DMS53 (cell line): Measurements from ENCODE around the gene GSE1.

Experiments
- DNase-seq: peaks from one replicate; lab custom pipeline; 2025; lab: John Stamatoyannopoulos, UW

Gene GSE1

DNA sequence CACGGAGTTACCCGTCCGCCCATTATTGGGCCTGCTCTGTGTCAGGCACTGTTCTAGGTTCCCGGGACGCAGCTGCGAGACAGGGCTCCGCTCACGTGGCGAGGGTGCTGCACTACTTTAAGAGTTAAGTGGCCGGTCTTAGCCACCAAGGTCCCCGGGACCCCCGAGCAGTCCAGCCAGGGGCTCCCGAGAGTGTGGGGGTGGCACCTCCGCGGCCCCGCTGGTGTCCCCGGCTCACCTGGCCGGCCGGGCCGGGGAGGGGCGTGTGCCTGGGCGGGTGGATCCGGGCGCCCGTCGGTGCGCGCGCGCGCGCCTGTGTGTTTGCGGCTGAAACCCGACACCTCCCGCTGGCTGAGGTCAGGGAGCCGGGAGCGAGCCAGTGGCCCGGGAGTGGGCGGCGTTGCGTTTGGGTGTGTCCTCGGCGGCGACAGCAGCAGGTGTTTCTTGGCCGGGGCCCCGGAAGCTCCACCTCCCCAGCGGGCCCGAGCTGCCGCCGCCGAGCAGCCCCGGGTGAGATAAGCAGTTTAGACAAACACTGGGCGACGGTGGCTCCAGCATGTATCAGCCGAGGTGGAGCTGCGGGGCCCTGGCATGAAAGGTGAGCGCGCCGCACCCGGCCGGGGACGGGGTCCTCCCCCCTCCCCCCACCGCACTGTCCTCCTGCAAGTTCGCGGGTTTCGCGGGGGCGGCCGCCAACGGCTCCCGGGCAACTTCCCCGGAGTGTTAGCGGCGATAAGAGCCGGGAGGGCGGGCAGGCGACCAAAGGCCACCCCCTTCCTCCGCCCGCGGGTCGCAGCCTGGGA is at the start of gene GSE1:
GSE1 (plus strand) TSS at position 522 of the 803 bp plus-strand sequence; CDS start at position 592, 70 bp downstream.
- DNase-seq: peak; percentile 98

DNA sequence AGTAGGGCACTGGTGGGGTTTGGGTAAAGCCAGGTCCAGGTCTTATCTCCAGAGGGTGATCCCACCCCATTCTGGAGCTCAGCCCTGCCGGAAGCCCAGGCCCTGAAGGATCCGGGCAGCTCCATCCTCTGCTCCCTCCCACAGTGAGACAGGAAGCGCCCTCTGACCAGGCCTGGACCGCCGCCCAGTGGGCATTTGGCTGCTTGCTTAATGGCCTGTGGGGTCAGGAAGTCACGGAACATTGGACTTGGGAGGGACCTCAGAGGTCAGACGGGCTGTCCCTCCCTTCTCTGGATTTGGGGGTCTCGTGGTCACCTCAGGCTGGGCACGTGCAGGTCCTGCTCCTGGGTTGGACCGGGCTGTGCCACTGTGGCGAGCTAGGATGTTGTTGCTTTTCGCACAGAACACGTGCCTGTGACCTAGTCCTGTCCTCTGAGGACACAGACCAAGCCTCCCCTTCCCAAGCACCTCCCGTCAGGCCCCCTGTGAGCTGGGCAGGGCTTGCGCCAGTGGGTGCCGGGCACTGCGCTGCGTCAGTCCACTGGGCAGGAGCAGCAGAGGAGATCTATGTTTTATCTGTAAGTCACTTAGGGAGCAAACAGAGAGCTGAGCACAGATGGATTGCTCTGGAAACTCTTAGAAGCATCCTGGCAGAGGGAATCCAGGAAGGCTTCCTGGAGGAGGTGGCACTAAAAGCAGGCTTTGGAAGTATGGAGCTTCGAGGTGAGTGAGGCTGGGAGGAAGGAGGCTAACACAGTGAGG is 49.4 kb upstream of the GSE1 start:
- no peak for DNase-seq

DNA sequence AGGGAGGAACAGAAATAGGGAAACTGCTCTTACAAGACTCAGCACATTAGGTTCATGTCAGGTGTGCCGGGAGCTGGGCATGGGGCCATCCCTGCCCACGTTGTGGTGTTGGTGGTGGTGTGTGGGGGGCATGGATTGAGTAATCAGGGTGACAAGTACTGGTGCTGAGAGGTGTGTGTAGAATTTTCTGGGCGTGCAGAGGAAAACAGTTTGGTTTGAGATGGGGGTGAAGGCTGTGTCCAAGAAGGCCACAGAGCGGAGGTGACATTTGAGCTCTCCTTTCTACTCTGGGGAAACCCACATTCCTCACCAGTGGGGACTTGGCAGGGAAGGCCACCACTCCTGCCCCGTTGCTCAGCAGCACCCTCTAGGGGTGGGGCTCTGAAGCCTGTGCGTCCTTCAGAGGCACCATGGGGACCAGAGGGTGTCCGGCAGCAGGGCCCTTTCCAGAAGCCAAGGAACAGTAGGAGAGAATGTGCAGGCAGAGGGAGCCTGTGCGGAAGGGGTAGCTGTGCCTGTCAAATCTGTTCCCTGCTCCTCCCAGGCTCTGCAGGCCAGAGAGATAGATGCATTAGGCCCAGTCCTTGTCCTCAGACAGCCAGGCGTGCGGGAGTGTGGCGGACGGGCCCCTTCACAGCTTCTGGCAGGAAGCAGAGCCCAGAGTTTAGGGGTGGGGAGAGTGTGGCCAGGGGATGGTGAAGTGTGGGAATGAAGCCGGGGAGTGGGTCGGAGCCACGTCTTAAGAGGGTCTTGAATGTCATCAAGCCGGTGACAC is 48.7 kb upstream of the GSE1 start:
- peak; percentile 54 for DNase-seq

DNA sequence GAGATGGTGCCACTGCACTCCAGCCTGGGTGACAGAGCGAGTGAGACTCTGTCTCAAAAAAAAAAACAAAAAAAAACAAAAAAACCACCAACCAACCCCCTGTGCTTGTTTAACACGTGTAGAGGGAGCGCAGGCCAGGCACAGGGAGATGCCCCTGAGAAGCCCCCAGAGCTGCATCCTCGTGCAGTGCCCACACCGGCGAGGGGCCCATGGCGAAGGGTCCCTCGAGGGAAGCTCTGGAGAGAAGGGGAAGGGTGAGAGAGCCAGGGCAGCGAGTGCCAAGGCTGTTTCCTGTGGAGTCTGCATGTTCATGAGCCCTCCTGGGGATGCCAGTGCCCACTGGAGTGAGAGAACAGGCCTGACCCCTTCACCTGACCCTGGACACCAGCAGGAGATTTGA is 47.8 kb upstream of the GSE1 start:
- no peak for DNase-seq

DNA sequence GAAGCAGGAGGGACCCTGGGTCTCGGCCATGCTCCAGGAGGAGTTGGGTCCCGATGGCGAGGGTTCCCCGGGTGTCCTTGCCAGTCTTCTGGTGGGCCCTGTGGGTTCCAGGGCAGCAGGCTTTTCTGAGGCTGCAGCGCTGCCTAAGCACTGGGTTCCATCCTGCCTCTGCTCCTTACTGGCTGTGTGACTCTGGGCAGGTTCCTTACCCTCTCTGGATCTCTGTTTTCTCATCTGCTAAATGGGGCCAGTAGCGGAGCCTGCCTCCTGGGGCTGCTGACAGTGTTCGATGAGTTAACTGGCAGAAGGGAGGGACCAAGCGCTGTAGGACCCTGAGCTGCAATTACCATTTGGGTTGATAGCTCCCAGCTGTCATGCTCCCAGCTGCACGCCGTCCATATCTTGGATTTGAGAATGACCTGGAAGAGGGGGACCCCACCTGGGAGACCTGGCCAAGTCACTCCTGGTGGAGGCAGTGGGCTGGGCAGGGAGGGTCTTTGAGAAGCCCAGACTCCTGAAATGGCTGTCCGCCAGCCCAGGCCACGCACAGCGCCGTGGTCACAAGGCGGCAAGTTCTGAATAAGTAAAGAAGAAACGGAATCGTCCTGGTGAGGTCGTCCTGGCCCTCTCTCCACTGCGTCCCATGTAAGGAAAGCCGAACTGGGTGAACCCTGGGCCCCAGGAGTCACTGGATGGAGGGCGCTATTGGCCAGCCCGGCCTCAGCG is 47.2 kb upstream of the GSE1 start:
- DNase-seq: no peak

DNA sequence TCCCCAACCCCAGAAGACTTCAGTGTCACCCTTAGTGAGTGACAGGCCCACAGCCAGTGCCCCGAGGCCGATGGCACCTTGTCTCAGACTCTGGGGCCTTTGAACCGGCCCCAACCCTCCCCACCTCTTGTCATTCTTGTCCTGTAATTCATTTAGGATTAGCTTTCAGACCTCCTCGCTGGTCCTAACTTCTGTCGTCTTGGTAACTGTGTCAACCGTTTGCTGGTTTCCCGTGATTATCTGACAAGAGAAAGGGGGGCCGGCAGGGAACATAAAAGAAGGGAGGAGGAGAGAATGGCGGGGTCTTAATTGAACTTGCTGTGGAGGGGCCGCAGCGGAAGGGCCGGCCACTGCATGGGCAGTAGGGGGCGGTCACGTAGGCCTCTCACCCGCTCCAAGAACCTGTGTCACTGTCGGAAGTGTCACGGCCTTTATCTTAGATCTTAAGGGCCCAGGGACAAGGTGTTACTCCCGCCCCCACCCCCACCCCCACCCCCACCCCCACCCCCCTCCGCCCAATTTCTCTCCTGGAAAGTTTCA is 46.5 kb upstream of the GSE1 start:
- no peak for DNase-seq

DNA sequence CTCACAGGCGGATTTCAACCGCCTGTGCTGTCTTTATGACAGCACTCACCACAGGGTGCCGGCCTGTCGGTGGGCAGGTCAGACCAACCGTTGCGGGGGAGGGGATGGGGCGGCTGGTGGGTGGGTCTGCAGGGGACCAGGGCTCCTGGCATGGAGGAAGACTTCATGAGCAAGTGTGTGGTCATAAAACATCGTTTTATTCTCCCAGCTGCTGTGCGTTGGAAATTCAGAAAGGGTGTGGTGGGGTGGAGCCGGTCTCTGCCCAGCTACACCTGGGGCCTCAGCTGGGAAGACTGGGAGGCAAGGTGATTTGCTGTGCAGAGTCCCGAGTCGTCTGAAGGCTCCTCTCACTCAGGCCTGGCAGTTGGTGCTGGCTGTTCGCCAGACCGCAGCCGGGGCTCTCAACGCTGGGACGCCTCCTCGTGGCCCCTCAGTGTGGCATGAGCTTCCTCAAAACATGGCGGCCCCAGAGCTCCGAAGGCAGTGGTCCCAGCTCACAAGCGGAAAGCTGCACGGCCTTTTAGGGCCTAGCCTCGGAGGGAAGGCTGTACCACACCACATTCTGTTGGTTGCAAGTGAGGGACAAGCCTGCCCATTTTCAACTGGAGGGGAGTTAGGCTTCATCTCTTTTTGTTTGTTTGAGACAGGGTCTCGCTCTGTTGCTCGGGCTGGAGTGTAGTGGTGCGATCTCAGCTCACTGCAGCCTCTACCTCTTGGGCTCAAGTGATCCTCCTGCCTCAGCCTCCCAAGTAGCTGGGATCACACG is 45.8 kb upstream of the GSE1 start:
- no peak for DNase-seq

DNA sequence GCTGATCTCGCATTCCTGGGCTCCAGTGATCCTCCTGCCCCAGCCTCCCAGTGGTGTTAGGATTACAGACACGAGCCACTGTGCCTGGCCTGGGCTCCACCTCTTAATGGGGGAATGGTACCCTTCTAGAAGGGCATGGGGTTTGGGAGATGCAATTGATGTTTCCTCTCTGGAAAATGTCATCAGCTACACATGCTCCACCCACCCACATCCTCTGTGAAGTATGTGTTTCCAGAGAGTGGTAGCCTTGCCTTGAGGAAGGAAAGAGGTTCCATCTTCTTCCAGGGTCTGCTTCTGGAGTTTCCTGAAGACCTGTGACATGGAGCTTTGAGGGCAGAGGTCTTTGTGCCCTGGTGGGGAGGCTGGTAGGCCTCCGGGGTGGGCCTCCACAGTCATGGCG is 45.2 kb upstream of the GSE1 start:
- DNase-seq: no peak

DNA sequence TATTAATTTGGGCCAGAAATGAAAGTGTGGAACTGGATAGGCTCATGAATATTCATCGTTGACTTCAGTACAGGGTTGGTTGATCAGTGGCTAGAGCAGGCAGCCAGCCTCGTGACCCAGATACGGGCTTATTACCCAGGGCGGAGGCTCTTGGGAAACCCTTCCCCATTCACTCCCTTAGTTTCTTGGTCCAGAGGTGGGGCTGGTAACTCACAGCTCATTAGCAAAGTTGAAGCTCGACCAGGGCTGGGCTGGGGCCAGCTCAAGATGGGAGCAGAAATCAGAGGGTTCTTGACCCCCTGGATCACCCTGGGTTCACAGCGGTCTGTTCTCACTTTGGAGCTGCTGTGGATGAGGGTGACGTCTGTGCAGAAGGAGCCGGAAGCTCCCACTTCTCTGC is 44.6 kb upstream of the GSE1 start:
- DNase-seq: no peak

DNA sequence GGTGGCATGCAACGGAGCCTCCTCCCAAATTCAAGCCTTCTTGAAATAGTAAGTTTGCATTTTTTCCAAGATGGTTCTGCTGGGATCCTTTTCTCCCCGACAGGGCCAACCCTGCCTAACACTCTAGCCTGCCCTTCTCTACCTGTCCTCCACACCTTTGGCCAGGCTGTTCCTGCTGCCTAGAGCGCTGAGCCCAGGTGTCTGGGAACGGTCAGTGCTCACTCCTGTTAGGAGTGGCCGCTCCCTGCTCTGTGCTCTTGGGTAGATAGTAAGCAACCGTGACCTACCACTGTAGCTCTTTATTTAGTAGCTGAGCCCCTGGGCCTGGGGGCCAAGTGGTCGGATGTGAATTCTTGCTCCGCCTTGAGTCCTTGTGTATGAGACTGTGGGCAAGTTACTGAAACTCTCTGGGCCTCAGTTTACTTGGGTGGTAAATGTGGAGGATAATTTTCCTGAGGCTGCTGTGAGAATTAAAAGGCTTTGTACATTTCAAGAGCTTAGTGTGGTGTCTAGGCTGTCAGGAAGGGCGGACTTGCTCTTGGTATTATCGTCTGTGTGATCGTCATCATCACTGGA is 44.0 kb upstream of the GSE1 start:
- no peak for DNase-seq

DNA sequence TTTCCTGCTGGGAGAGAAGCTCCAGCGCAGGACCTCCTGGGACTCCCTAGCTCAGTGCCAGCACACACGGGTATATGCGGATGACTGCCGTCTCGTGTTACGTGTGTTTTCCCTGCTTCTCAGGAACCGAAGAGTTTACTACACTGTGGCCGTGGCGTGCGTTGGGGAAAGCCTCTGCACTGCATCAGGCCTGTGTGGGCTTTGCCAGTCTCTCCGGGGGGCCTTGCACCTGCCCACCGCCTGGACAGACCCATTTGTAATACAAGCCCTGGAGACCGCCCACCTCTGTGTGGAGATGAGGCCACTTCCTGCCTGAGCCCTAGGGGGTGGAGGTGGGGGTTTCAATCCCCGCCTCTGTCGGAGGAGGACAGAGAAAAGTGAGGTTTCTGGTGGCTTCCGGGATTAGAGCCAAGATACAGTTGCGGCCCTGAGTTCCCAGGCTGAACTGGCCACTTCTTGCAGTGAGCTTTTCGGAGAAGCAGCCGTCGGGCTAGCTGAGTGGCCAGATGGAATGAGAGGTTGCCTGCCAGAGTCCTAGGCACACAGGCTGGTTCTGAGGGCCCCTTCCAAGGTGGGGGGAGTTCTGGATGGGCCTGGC is 43.4 kb upstream of the GSE1 start:
- no peak for DNase-seq

DNA sequence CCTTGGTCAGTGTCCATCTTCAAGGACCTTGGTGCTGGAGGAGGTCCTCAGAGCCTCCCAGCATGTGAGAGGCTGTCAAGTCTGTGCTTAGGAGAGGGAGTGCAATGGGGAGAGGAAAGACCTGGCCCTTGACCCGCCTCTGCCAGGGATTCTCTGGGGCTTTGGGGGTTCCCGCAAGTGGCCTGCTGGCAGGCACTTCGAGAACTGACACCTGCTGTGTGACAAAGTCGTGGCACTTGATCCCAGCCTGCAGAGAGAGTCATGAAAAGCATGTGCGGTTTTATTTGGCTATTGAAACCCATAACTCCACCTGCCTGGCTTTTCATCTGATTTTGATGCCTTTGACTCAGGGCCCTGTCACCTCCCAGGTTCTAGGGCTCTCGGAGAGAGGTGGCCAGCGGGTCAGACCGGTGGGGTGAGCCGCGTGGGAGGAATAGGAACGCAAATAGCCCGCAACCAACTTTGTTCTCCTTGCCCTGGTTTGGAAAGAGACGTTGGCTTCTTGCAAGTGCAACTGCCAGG is 42.8 kb upstream of the GSE1 start:
- DNase-seq: no peak

DNA sequence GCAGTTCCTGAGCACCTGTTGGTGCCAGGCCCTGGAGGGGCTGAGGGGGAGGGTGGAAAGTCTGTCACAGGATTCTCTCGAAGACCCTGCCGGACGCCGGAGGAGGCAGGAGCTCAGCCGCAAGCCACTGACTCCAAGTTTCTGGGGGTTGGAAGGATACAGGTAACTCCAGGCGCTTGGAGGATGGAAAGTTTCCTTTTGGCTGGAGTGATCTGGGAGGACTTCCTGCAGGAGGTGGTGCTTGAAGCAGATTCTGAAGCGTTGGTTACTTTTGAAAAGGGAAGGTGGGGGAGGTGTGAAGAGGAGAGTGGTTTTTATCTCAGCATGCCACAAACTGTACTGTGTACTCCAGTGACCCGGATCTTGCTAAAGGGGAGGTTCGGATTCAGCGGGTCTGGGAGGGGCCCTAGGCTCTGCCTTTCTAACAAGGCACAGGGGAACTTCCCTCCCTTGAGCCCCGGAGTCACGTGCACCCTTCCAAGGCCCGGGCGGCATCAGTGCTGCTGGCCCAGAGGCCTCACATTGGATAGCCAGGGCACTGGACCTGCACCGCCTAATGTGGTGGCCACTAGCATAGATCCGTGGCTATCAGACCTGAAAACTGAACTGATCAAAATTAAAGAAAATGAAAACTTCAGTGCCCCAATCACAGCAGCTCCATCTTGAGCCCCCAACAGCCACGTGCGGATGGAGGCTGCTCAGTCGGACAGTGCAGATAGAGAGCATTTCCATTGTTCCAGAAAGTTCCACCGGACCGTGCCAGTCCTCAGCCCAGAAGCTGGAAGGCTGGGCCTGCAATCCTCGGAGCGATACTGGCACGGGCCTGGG is 42.2 kb upstream of the GSE1 start:
- no peak for DNase-seq

DNA sequence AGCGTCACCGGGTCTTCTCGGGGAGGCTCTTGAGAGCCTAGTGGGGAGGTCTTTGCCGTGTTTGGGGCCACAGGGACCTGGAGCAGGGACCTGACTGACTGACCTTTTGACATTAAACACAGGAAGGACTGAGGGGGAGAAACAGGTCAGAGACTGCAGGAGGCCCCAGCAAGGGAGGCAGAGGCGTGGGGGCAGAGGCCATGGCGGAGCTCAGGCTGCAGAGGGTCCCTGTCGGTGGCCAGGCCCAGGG is 41.6 kb upstream of the GSE1 start:
- DNase-seq: no peak

DNA sequence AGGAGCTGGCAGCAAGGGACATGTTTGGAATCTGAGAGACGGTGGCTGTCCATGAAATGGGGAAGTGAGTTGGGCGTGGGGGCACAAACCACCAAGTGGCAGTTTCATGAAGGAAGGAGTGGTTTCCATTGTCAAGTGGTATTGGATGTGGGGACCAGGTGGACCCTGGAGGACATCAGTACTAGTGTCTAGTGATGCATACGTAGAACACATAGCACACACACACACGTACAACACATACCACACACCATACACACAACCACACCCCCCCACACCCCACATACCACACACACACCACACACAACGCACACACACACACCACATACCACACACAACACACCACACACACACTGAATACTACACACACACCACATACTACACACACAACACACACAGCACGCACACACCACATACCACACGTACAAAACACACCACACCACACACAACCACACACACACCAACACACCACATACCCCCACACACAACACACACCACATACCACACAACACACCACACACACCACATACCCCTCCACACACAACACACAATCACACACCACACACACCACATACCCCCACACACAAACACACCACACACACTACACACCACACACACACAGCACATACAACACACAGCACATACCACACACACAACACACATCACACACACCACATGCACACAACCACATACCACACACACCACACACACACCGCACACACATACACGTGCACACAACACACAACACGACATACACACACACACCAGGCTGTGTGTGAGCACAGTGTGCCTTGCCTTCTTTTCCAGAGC is 41.1 kb upstream of the GSE1 start:
- no peak for DNase-seq

DNA sequence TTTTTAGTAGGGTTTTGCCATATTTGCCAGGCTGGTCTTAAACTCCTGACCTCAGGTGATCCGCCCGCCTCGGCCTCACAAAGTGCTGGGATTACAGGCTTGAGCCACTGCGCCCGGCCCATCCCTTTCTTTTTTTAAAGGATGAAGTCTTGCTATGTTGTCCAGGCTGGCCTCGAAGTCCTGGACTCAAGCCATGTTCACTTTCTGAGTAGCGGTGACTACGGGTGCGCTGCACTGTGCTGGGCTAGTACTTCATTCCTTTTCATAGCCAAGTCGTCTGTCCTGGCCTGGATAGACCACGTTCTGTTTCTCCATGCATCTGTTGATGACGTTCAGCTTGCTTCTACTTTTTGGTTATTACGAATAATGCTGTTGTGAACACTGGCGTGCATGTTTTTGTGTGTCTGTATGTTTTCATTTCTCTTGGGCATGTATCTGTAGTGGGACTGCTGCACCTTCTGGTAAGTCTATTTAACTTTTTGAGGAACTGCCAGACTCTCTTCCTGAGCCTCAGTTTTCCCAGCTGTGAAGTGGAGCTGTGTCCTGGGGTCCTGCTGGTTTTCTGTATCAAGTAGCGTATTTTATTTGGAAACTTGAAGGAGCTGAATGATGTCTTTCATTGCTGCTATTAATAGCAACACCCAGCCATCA is 40.0 kb upstream of the GSE1 start:
- no peak for DNase-seq

DNA sequence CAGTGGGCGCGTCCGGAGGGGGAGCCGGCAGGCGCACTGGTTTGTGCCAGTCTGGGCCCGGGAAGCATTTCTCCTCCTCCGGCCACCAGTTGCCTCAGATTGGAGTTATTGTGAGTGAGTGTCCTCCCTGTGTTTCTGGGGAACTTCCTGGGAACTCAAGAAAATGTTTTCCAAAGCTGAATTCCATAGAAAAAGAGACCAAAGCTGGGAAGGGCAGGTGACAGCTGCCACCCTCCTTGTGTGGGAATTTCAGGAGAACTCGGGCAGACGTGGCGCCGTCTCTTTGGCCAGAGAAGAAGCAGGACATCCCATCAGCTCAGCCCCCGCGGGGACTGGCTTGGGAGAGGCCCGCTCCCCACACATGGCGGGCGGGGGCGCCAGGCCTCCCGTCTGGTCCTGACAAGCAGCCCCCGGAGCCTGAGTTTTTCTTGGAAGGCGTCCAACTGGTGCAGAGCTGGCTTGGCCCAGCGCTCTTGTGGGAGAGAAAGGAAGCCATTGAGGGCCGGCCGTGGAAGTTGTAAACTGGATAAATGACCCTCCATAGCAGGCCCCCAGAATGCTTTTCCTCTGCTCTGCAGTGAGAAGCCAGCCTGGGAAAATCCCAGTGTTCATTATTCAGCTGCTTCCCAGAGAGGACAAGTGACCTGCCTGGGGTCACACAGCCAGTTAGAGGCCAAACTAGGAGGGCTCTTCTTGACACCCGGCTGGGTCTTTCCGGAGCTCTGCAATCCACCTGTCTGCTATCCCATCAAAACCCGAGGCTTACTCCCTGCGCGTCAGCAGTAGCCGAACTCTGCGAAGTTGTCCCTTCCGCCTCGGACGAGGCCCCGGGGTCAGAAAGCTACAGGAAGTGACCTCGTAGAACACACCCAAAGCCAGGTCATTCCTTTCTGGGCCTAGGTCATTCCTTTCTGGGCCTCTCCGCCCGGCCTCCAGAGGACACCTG is 39.2 kb upstream of the GSE1 start:
- DNase-seq: no peak
